HG03280 (cell line): Measurements from ENCODE around the gene LRRC8D.

ENCODE experiments used
- ATAC-seq: cut with Tn5 transposase; IDR thresholded peaks from one replicate; pipeline ENCODE4 v1.9.1; 2021; ENCODE audit warnings: mild to moderate bottlenecking, moderate library complexity; ENCODE audit not compliant: unreplicated experiment

The LRRC8D gene

GRCh38 chr1:89934461-89934860, 113.6 kb downstream of the LRRC8D start:
- no peak for ATAC-seq

GRCh38 chr1:89935235-89935634, 114.4 kb downstream of the LRRC8D start:
- no peak for ATAC-seq

GRCh38 chr1:89936694-89937093, 115.9 kb downstream of the LRRC8D start:
- ATAC-seq: no peak

- ATAC-seq: no peak
Observed at GRCh38 chr1:89938171-89939055, 117.6 kb downstream of the LRRC8D start.

GRCh38 chr1:89939059-89939570, 118.3 kb downstream of the LRRC8D start:
- ATAC-seq: no peak

GRCh38 chr1:89939693-89940438, 119.0 kb downstream of the LRRC8D start:
- ATAC-seq: no peak

GRCh38 chr1:89941110-89941766, 120.4 kb downstream of the LRRC8D start:
- peak; percentile 39 for ATAC-seq

- ATAC-seq: no peak
Observed at GRCh38 chr1:89942014-89942413, 121.2 kb downstream of the LRRC8D start.

- no peak for ATAC-seq
Observed at GRCh38 chr1:89942825-89943658, 122.2 kb downstream of the LRRC8D start.

- no peak for ATAC-seq
Observed at GRCh38 chr1:89943846-89944781, 123.3 kb downstream of the LRRC8D start.

GRCh38 chr1:89945852-89946476, 125.1 kb downstream of the LRRC8D start:
- ATAC-seq: peak; percentile 77

- ATAC-seq: no peak
Observed at GRCh38 chr1:89946532-89946931, 125.7 kb downstream of the LRRC8D start.

- no peak for ATAC-seq
Observed at GRCh38 chr1:89948722-89949345, 128.0 kb downstream of the LRRC8D start.

- ATAC-seq: no peak
Observed at GRCh38 chr1:89949991-89950624, 129.3 kb downstream of the LRRC8D start.

GRCh38 chr1:89950703-89951102, 129.9 kb downstream of the LRRC8D start:
- ATAC-seq: no peak

- ATAC-seq: no peak
Observed at GRCh38 chr1:89951766-89952604, 131.2 kb downstream of the LRRC8D start.

GRCh38 chr1:89952605-89953130, 131.8 kb downstream of the LRRC8D start:
- ATAC-seq: no peak
